Measurements from ENCODE around the gene PIP4K2B.
A peak's percentile ranks its signal among the peaks of the same experiment; 100 is the strongest.

Gene PIP4K2B

DNA sequence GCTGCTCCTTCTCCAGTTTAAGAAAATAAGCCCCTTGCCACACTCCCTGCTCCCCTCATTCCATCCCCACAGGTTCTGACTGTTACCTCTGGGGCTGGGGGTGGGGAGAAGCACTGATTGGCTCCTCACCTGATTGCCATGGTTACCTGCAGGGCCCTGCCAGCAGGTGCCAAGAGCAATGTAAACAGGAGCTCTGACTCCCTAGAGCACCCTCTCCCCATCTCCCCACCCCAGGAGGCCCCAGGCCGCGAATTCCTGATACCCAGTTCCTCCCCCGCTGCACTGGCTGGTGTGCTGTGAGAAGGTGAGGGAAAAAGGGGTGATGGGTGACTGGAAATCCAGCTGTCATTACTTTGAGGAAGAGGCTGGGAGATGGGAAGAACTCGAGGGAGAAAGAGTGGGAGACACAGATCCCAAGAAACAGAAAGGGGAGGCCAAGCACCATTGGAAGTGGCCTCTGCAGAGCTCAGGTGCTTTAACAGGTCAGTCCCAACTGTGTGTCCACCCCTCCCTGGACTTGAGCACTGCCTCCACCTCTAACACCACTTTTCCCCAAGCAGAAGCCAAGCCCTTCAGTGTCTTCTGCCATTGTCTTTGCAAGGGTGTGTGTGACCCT lies 55.7 kb downstream of the PIP4K2B start:
- DNase-seq = no peak

DNA sequence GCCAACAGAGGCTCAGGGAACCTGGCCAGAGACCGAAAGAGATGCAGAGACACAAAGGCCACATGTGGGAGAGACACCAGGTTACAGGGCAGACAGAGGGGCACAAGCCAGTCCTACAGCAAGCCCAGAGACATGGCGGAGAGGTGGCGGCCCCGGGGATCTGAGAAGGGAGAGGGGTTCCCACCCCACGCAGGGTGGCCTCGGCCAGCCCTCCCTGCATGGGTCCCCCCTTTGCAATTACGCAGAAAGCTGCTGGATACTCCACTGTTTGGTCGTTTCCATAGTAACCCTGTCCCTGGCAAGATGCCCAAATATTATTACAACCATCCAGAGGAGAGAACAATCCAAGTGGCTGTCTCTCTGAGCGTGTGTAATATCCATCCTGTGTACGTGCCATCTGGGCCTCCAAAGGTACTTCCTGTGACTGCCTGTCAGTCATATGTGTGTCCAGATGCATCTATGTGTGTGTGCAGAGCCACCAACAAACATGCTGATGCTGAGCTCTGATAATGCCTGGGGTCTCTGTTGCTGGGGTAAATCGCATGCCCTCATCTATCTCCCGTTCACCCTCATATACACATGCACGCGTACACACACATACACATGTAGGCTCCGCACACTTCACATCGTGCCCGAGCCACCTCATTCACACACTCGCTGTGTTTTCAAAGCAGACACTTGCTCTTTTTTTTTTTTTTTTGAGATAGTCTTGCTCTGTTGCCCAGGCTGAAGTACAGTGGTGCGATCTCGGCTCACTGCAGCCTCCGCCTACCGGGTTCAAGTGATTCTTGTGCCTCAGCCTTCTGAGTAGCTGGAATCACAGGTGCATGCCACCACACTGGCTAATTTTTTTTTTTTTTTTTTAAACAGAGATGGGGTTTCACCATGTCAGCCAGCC lies 56.7 kb downstream of the PIP4K2B start:
- DNase-seq = no peak

- no peak for DNase-seq
These were observed 57.4 kb downstream of the PIP4K2B start for GRCh38 chr17:38741921-38742410.

- DNase-seq = no peak
These were observed 57.9 kb downstream of the PIP4K2B start for GRCh38 chr17:38741461-38741860.

DNA sequence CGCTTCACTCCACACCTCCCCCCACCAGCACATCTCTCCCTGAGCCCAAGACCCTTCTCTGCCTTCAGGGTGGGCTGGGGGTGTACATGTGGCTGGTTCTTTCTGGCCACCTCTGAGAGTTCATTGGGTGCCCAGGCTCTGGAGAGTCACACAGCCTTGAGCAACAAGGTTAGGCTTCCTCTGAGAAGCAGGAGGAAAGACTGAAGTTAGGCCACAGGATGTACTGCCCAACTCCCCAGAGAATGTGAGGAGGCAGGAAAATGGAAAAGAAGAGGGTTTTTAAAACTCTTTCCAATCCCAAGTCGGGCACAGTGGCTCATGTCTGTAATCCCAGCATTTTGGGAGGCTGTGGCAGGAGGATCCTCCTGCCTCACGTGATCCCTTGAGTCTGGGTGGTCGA lies 58.5 kb downstream of the PIP4K2B start:
- no peak for DNase-seq

DNA sequence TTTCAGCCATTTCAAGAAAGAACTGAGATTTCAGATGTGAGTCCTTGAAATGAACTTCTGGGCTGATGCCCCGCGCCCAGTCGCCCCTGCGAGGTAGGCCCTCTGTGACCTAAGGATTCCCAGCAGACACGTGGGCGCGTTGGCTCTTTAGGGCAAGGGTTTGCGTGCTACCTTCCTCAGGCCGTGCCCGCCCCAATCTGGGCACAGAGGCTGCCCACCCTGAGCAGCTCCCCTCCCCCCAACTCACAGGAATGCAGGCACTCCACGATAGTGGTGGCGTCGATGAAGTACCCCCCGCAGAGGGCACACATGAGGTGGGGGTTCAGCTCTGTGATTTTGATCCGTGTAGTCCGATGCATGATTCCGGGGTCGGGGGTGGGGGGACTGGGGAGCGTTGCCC lies 59.3 kb downstream of the PIP4K2B start:
- DNase-seq = no peak

DNA sequence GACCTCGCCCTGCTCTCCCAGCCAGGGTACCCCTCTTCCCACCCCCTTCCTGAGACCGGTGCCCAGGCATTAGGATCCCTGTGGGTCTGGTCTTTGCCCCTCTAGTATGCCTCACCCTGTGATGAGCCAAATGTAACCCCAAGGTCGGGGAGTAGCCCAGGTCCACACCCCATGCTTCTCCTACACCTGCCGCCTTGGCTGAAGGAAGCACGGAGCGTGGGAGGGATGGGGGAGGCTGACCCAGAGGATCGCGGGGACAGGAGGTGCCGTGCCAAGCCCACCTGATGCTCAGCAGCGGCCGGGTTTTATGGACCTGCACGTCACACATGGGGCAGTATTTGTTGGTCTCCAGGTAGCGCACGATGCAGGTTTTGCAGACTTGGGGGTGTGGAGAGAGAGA lies 60.1 kb downstream of the PIP4K2B start:
- no peak for DNase-seq

- no peak for DNase-seq
These were observed 60.7 kb downstream of the PIP4K2B start for GRCh38 chr17:38738686-38739085.

GRCh38 chr17:38738007-38738662 lies 61.2 kb downstream of the PIP4K2B start:
- DNase-seq = no peak

GRCh38 chr17:38735161-38735997 lies 64.0 kb downstream of the PIP4K2B start:
- DNase-seq = no peak

- no peak for DNase-seq
These were observed 65.1 kb downstream of the PIP4K2B start for GRCh38 chr17:38733982-38734973.

DNA sequence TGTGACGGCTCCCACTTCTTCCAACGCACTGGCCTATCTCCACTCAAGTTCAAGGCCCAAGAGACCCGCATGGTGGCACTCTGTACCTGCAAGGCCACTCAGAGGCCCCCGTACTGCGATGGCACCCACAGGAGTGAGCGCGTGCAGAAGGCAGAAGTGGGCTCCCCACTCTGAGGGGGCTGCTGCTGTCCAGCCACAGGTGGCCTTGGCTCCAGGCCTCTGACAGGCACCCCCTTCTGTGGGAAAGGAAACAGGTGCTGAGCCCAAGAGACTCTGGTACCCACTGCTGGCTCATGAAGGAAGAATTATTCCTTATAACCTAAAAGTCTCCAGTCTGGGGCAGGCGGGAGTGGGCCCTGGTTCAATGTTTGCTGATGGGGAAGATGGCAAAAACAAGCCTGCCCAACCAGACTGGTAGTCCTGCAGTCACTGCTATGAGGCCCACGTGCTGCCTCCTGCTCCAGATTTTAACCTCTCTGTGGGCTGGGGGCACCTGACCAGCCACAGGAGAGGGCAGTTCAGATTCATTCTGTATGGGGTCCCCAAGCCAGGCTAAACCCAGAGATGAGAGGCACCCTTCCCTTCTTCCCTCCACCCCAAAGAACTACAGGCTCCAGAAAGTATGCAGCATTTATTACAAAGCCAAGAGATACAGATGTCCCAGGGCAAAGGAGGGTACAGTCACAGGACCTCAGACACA lies 65.9 kb downstream of the PIP4K2B start:
- DNase-seq = no peak

GRCh38 chr17:38732376-38733281 lies 66.7 kb downstream of the PIP4K2B start:
- no peak for DNase-seq

DNA sequence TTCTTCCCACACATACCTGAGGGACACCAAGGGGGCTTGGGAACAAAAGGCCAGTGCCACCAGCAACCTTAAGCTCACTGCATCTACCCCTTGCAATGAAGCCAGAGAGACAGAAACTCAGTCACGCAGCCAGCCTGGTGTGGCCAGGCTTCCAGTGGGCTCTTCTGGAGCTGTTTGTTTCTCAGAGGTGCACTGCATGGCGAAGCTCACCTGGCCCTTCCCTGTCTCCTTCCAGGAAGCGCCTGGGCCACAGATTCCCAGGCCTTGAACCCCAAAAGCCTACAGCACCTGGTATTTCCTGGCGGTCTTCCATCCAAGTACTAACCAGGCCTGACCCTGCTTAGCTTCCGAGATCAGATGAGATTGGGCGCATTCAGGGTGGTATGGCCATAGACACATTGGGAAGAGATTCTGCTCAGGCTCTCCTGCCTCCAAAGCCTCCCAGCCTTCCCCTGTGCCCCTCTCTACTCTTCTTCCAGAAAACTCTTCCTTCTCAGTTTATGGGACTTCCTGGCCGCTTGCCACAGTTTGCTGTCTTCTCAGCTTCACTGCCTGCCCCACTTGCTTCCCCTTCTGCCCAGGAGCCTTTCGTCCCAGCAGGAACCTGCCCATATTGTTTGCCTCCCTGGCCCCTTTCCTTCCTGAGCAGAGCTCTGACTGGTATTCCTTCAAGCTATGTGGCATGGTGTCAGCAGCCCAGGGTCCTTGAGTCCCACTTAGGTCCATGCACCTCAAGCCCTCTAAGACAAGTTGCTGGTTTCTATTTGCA lies 67.6 kb downstream of the PIP4K2B start:
- DNase-seq = no peak

DNA sequence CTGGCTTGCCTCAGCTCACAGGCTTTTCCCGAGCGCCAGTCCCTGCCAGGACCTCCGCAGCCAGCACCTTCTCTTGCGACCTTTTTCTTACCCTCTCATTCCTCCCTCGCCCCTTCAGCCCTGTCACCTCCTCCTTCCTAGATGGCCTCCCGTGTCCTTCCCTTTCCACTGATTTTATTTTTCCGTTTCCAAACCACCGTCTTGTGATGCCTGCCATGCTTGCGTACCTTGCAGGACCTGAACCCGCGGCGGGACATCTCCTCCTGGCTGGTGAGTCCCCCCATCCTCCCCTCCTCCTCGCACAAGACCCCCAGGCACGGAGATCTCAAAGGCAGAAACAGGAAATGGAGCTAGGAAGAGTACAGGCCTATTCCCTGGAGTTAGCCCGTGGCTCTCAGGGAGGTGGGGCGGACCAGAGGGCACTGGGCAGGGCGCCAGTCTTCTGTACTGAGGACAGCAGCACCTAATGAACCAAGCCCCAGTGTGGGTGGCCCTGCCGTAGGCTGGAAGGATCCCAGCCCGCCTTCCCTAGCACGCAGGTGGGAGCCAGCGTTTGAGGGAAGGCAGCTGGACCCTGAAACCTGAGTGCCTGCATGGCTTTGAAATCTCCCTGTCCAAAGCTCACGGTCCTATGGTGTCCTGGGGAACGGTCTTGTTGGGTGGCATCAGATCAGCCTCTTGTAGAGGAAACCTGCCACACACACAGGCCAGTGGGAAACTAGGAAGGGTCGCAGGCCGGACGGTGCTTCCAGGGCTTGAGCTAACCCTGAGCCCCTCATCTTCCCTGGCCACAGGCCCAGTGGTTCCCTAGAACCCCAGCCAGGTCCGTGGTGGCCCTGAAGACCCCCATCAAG lies 68.6 kb downstream of the PIP4K2B start:
- DNase-seq = no peak

DNA sequence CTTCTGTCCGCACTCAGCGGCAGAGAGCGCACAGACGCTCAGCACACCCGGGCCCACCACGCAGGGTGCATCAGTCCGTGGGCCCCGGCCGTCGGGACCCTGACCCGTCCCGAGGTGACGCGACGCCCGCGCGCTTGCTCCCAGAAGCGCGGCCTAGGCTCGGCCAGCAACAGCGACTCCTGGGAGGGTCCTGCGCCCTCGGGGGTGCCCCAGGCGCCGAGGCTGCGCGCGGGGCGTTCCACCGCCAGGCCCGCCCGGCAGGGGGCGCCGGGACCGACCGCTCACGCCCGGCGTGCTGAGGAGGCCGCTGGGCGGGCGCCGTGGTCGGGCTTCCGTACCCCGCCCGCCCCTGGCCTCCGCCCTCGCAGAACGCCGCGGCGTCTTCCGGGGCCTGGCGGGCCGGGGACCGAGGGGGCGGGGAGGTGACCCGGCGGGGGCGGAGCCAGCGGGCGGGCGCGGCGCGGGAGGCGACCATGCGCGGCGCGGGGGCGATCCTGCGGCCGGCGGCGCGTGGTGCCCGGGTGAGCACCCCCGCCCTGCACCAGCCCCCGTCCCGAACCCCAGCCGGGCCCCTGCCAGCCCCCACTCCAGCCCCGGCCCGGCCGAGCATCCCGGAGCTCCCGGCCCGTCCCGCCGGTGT lies 69.3 kb downstream of the PIP4K2B start, which contains the start of gene CISD3:
TSS of gene CISD3 (plus strand) at position 456 of the 640 bp plus-strand sequence. CDS start at position 474, 18 bp downstream.
- DNase-seq = peak; percentile 41

DNA sequence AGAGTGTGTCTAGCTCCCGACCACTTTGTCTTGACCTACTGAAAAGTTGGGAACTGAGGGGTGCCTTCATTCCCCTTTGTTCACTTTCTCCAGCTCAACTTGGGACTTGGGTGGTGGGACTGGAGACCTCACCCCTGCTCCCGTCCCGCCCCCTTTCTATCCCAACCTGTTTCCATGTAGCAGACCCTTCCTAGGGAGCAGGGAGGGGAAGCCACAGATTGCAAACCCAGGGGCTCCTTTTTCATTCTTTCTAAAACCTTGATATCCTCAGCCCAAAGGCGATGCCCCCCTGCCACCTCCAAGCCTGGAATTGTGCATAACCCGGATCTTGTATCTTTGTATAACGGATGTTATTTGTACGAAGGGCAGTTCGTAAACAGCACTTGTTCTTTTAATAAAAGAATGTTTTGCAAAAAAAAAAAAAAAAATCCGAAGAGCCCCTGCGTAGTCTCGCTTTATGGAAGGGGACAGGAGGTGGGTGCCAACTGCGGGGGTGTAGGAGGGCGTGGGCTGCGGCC lies 69.9 kb downstream of the PIP4K2B start:
- no peak for DNase-seq

Data from NCI-H748 treated with DMSO at 0.1 percent for 48 hours (cell line).